ENCODE measurements around the gene KIF3B.
"Not testable (repeated sequence)": the region's sequence is repeated elsewhere in the genome, so short reads cannot be mapped to it uniquely, and the experiment has no call there.

The KIF3B gene

GRCh38 chr20:32248043-32248442, 29.4 kb upstream of the KIF3B start:
- DNase-seq (ENCODE audit: low read depth in 3 of 3): no peak

DNA sequence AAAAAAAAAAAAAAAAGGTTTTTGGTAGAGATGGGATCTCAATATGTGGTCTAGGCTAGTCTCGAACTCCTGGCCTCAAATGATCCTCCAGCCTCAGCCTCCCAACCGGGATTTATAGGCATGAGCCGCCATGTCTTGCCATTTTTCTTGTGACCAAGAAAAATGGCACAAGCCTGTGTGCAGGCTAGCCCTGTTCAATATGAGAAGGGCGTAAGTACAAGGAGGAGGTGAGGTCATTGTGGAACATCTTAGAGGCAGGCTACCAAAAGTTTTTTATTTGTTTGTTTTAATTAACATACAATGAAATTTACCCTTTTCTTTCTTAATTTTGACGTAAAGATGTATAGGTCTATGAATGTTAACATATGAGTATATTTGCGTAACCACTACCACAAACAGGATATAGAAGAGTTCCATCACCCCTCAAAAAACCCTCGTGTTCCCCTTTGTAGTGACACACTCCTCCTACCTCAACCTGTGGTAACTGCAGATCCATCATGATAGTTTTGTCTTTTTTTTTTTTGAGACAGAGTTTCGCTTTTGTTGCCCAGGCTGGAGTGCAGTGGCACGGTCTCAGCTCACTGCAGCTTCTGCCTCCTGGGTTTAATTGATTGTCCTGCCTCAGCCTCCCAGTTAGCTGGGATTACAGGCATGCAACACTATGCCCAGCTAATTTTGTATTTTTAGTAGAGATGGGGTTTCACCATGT, 28.3 kb upstream of the KIF3B start:
- DNase-seq (ENCODE audit: low read depth in 3 of 3): no peak

DNA sequence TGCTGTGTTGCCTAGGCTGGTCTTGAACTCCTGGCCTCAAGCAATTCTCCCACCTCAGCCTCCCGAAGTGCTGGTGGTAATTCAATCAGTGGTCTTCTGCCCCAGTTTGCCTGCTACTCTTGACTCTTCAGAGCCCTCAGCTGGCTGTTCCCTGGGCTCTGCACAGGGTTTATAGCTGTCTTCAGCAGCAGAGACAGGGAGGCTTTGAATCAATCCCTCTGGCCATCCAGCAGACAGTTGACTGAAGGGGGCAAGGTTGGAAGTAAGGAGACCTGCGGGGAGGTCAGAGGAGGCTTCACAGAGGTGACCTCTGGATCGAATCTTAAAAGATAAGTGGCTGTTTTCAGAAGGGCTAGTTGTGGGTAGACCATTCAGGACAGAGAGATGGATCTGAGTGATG, 26.0 kb upstream of the KIF3B start:
- DNase-seq (ENCODE audit: low read depth in 3 of 3): no peak

DNA sequence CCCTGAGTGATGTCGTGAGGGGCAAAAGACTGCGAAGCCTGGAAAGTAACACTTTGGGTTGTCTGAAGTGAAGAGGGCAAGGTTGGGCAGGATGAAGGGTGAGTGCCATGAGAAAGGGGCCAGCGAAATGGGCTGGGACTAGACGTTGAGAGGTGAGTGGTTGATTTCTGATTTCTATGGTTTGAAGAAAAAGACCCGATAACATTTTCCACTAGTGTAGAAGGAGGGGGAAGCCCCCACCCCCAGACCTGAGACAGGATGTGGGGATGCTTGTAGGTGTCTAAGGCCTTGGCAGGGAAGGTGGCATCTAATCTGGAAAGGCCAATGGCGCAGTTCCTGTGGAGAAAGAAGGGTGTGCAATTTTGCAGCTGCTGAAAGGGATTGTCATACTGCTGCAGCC, 25.3 kb upstream of the KIF3B start:
- DNase-seq (ENCODE audit: low read depth in 3 of 3): peak; percentile 71 to 84 (median 78)

DNA sequence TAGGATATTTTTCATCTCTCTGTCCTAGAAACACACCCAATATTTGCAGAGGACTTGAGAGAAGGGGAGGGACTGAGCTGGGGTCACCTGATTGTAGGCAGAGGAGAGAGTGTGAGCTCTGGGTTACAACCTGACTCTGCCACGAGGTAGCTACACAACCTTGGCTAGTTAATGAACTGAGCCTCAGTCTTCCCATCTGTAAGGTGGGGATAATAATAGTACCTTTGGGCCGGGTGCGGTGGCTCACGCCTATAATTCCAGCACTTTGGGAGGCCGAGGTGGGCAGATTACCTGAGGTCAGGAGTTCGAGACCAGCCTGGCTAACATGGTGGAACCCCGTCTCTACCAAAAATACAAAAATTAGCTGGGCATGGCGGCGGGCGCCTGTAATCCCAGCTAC, 16.5 kb upstream of the KIF3B start:
- DNase-seq (ENCODE audit: low read depth in 3 of 3): not testable (repeated sequence)

DNA sequence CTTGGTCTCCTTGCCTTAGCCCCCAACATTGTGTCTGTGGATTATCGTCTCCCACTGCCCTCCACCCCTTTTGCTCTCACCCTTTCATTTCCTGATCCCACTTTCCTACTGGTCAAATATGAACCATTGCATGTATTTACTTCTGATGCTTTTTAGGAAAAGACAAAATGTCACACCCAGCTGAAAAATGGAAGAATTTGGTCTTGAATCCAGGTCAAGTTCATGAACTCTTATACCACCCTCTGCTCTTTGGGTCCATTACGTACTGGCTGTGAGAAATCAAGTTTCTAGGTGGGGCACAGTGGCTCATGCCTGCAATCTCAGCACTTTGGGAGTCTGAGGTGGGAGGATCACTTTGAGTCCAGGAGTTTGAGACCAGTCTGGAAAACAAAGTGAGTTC, 15.8 kb upstream of the KIF3B start:
- no peak for DNase-seq (ENCODE audit: low read depth in 3 of 3)

GRCh38 chr20:32263398-32263954, 14.0 kb upstream of the KIF3B start:
- DNase-seq (ENCODE audit: low read depth in 3 of 3): no peak

DNA sequence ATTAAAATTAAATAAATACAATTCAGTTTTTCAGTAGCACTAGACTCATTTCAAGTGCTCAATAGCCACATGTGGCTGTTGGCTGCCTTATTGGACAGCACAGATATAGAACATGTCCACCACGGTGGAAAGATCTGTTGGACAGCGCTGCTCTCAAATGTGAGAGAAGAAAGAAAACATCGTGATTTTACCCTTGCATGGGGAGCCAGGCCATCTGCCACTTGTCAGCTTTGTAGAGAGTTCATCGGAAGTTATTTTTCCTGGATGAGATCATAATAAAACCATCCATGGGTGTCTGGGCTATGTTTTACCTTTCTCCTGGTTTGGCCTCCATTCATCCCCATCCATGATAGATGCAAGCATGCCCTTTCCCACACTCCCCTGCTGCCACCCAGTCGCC, 5.8 kb upstream of the KIF3B start:
- no peak for DNase-seq (ENCODE audit: low read depth in 3 of 3)

GRCh38 chr20:32274359-32274758, 3.1 kb upstream of the KIF3B start:
- DNase-seq (ENCODE audit: low read depth in 3 of 3): no peak

DNA sequence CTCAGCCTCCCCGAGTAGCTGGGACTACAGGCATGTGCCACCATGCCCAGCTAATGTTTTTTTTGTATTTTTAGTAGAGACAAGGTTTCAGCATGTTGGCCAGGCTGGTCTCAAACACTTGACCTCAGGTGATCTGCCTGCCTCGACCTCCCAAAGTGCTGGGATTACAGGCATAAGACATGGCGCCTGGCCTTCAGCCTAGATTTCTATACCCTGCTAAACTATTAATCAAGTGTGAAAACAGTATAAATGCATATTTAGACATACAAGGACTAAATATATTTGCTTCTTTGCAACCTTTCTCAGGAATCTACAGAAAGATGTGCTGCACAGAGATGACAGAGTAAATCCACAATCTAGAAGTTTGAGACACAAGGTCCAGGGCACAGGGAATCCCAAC, 2.3 kb upstream of the KIF3B start:
- DNase-seq (ENCODE audit: low read depth in 3 of 3): not testable (repeated sequence)

DNA sequence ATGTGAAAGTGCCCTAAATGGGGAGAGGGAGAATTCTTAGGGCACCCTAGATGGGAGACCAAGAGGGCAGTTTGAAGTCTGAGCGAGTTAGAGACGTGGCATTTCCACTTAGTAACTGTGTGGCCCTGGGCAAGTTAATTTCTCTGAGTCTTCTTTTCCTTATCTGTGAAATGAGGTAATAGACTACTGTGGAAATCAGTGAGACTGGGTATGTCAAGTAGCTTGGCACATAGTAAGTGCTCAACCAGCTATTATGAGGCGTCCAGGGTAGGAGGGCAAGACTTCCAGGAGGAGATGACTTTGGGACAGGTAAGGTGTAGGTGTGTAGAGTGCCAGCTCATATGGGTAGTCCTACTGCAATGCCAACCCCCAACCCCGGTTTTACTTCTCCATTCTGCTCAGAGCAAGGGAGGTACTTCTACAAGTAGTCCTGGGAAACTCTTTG, 770 bp downstream of the KIF3B start:
- DNase-seq (ENCODE audit: low read depth in 3 of 3): no peak

DNA sequence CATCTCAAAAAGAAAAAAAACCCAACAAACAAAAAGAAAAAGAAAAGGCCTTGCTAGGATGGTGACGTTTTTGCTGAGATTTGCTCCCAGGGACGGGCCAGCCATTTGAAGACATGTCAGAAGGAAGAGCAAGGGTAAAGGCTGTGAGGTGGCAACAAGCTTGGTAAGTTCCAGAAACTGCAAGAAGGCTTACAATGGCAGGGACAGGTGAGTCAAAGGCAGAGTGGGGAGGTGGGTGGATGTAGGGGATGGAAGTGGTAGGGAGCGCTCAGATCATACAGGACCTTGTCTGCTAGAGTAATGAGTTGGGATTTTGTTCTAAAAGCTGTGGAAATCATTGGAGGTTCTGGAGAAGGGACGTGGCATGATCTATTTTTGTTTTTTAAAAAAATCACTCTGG, 4.3 kb downstream of the KIF3B start:
- DNase-seq (ENCODE audit: low read depth in 3 of 3): peak in 1 of 3 donors; percentile 13

GRCh38 chr20:32282461-32282860, 5.0 kb downstream of the KIF3B start:
- no peak for DNase-seq (ENCODE audit: low read depth in 3 of 3)

- no peak for DNase-seq (ENCODE audit: low read depth in 3 of 3)
Measured at GRCh38 chr20:32285082-32285620, 7.7 kb downstream of the KIF3B start.

DNA sequence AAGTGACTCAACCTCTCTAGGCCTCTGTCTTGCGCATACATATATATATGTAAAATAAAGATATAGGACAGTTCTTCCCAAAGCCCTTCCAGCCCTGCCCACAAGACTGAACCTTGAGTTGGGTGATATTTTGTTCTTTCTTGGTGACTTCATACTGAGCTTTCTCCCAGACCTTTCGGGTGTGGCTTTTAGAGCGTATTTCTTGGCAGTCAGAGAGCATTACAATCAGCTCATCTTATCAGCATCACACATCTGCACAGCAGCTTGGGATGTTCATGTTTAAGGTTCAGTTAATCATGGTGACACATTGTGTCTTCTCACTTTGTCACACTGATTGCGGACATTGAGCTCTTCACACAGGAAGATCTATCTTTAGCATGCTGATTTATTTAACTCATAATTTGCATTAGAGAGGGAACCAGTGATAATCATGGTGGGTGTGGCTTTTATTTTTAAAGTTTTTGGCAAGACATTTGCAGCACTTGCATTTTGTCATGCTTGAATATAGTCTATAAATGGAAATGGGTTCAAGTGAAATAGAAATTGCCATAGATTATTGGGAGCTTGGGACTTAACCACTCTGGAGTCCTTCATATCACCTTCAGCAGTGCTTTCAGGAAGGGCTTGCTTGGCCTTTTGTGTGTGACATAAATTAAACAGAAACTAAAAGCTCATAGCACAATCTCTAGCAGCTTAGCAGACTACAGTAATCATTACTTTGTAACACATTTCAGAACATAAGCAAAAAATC, 8.3 kb downstream of the KIF3B start:
- peak in 2 of 3 donors; percentile 19 to 46 for DNase-seq (ENCODE audit: low read depth in 3 of 3)

DNA sequence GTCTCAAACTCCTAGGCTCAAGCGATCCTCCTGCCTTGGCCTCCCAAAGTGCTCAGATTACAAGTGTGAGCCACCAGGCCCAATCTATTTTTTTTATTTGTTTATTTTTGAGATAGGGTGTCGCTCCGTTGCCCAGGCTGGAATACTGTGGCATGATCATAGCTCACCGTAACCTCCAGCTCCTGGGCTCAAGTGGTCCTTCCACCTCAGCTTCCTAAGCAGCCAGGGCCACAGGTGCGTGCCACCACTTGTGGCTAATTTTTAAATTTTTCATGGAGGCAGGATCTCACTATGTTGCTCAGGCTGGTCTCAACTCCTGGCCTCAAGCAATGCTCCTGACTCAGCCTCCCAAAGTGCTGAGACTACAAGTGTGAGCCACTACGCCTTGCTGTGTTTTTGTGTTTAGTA, 9.8 kb downstream of the KIF3B start:
- DNase-seq (ENCODE audit: low read depth in 3 of 3): no peak

GRCh38 chr20:32288225-32288849, 10.9 kb downstream of the KIF3B start:
- no peak for DNase-seq (ENCODE audit: low read depth in 3 of 3)

DNA sequence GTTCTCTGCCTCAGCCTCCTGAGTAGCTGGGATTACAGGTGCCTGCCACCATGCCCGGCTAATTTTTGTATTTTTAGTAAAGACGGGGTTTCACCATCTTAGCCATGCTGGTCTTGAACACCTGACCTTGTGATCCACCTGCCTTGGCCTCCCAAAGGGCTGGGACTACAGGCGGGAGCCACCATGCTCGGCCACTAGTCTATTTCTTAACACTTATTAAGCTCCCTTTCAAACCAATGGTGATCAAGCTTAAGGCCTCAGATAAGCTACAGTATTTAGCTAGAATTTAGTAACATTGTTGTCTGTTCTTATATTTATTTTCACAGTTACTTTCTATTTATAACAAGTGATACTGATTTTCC, 11.8 kb downstream of the KIF3B start:
- not testable (repeated sequence) for DNase-seq (ENCODE audit: low read depth in 3 of 3)

- DNase-seq (ENCODE audit: low read depth in 3 of 3): no peak
Measured at GRCh38 chr20:32289661-32290431, 12.4 kb downstream of the KIF3B start.

DNA sequence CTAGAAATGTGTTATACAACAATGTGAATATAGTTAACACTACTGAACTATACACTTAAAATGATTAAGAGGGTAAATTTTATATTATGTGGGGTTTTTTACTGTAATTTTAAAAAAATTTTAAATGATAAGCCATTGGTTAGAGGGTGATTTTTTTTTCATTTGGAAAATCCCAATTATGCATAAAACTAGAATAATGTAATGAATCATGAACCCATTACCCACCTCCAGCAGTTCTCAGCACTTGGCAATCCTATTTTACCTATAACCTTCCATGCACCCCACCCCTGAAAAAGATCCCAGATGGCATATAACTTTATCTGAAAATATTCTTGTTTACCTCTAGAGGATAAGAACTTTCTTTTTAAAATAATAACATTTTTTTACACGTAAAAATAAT, 13.7 kb downstream of the KIF3B start:
- no peak for DNase-seq (ENCODE audit: low read depth in 3 of 3)

GRCh38 chr20:32292548-32292947, 15.1 kb downstream of the KIF3B start:
- no peak for DNase-seq (ENCODE audit: low read depth in 3 of 3)

DNA sequence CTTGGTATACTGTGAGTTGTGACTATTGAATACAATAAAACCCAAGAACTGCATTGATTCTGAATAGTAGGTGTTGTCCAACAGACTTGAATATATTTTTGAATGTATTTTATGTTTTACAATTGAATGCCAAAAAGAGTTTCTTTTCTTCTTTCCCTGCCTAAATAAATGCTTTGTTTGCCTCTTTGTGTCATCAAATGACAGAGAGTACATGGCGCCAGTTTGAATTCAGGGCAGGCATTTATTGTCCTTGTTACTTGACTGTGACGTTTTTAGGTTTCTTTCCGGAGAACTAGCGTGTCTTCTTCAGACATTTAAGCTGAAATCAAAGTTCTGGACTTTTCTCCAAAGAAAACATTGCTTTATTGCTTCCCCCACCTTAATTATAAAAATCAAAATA, 16.6 kb downstream of the KIF3B start:
- no peak for DNase-seq (ENCODE audit: low read depth in 3 of 3)
